SH-SY5Y (cell line): ENCODE data around the gene CDK14.

Experiments
- GATA2 ChIP-seq: IDR thresholded peaks from 2 replicates; pipeline ENCODE4 v1.6.1; 2011; ENCODE audit warnings: mild to moderate bottlenecking, low read depth, low read length
- GATA3 ChIP-seq: IDR thresholded peaks from 2 replicates; pipeline ENCODE4 v1.6.1; 2011; ENCODE audit warnings: low read depth, mild to moderate bottlenecking, low read length, moderate library complexity

- no peak for TF ChIP-seq GATA2
- no peak for TF ChIP-seq GATA3
Measured at GRCh38 chr7:91228927-91229558, 632.9 kb downstream of the CDK14 start.
